ENCODE measurements around the gene KIF25.

KIF25 gene

GRCh38 chr6:168045706-168046620 lies 48.5 kb downstream of the KIF25 start:
- POLR2A ChIA-PET = no interaction called here
- CTCF ChIA-PET = no interaction called here
- DNase-seq (ENCODE audit: extremely low spot score) = no peak
- no peak for TF ChIP-seq CTCF (IDR thresholded peaks at IDR 0.05; ENCODE audit: control extremely low read depth, extremely low read depth, low read depth, missing control alignments)

GRCh38 chr6:168046696-168047095 lies 49.2 kb downstream of the KIF25 start:
- ChIA-PET CTCF (no interaction called here), POLR2A (no interaction called here)
- DNase-seq (ENCODE audit: extremely low spot score) = no peak
- TF ChIP-seq CTCF (IDR thresholded peaks at IDR 0.05; ENCODE audit: control extremely low read depth, extremely low read depth, low read depth, missing control alignments) = no peak

GRCh38 chr6:168047841-168048723 lies 50.6 kb downstream of the KIF25 start:
- DNase-seq (ENCODE audit: extremely low spot score) = no peak
- CTCF ChIA-PET = no interaction called here
- POLR2A ChIA-PET = no interaction called here
- no peak for TF ChIP-seq CTCF (IDR thresholded peaks at IDR 0.05; ENCODE audit: control extremely low read depth, extremely low read depth, low read depth, missing control alignments)

- CTCF ChIA-PET = no interaction called here
Measured at GRCh38 chr6:168048724-168049025, 51.2 kb downstream of the KIF25 start.

GRCh38 chr6:168049277-168049676 lies 51.8 kb downstream of the KIF25 start:
- no peak for TF ChIP-seq CTCF (IDR thresholded peaks at IDR 0.05; ENCODE audit: control extremely low read depth, extremely low read depth, low read depth, missing control alignments)
- DNase-seq (ENCODE audit: extremely low spot score) = no peak
- ChIA-PET CTCF (no interaction called here), POLR2A (no interaction called here)

More at GRCh38 chr6:168048724-168049025, 51.2 kb downstream of the KIF25 start:
- DNase-seq (ENCODE audit: extremely low spot score) = no peak
- TF ChIP-seq CTCF (IDR thresholded peaks at IDR 0.05; ENCODE audit: control extremely low read depth, extremely low read depth, low read depth, missing control alignments) = no peak
- POLR2A ChIA-PET = no interaction called here

GRCh38 chr6:168049706-168050224 lies 52.3 kb downstream of the KIF25 start:
- TF ChIP-seq CTCF (IDR thresholded peaks at IDR 0.05; ENCODE audit: control extremely low read depth, extremely low read depth, low read depth, missing control alignments) = no peak
- DNase-seq (ENCODE audit: extremely low spot score) = no peak
- ChIA-PET CTCF (no interaction called here), POLR2A (no interaction called here)

Measured in GM10248 (cell line).